SJCRH30 (cell line): Measurements from ENCODE around the gene DENND2C. TPM values are rescaled to one million over a fixed set of nuclear protein-coding genes. Genes with fewer than 3 reads are reported as not detected.

Experiments
- total RNA-seq: library from RNA; depleted of rRNA; stranded (reverse); fragments of >200 nt; shearing (Covaris generic); gene quantifications from 2 replicates; pipeline ENCODE4 v1.2.3, GENCODE V29; 2014; rRNA removed

DENND2C gene
- total RNA-seq, 1 experiment from 2014 or later: 2.1 TPM

Other genes with a start within 250 kb of the DENND2C start
- 33.6 and 37.7 TPM in 2 replicates for gene TRIM33, start 158.8 kb downstream of the DENND2C start, total RNA-seq
- gene BCAS2, start 88.4 kb downstream of the DENND2C start, total RNA-seq: 65.5 and 67.2 TPM in 2 replicates
- not detected in 2 replicates for gene AMPD1, start 25.5 kb upstream of the DENND2C start, total RNA-seq
- 69.4 and 74.9 TPM in 2 replicates for gene NRAS, start 46.7 kb upstream of the DENND2C start, total RNA-seq
- 674 and 704 TPM in 2 replicates for gene CSDE1, start 87.9 kb upstream of the DENND2C start, total RNA-seq
- 74.1 and 80.9 TPM in 2 replicates for gene SIKE1, start 110.6 kb upstream of the DENND2C start, total RNA-seq
- not detected in 2 replicates for gene SYCP1, start 184.8 kb upstream of the DENND2C start, total RNA-seq